Measurements from ENCODE around the gene CCNQ. TPM values are rescaled to one million over a fixed set of nuclear protein-coding genes. Genes with fewer than 3 reads are reported as not detected.

The CCNQ gene
- total RNA-seq, 2 donors from 2014 or later: 16.3 to 24.0 TPM

DNA sequence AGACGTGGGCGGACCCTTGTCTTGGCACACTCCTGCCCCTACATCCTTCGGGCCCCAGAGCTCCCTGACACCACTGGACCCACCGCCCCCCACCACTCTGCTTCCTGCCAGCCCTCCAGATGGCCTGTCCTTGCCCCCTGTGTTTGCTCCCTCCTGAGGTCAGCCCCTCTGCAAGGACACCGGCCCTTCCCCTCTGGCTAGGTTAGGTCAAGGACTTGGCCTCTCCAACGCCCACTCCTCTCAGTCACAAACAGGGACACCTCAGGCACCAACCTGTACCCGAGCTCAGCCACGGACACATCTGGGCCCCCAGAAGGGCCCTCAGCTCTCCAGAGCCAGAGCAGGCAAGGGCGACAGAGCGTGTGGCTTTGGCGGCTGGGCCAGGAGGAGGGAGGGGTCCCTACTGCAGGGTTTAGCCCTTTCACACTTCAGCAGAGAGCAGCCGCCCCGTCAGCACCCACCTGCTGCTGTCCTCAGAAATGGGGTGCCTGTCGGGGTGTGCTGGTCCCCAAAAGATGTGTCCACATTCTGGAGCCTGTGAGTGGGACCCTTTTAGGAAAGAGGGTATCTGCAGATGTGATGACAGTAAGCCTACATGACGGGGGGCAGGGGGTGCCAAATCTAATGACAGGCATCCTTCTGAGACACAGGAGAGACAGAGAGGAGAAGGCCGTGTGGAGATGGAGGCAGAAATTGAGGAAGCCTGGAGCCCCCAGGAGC lies 24.5 kb upstream of the CCNQ start:
- Histone ChIP-seq H3K4me3 (no peak overlapping the region), H3K27me3 (peaks cover 4% of the 10 kb centered on the region), H3K9me3 (no peaks in the 10 kb centered on the region), H3K9ac (ENCODE audit: low read depth in 2 of 2, low read length in 2 of 2) (no peak overlapping the region), H3K36me3 (no peaks in the 10 kb centered on the region), H3K4me1 (no peaks in the 10 kb centered on the region), H3K27ac (no peak overlapping the region)
- intact Hi-C loops (cut with DNase I): no loop called here
- no peak for TF ChIP-seq CTCF (IDR thresholded peaks at IDR 0.05)
- no peak for DNase-seq

- no peaks in the 10 kb centered on the region for H3K9me3 ChIP-seq
- DNase-seq: no peak
- H3K4me3 ChIP-seq: no peak overlapping the region
Observed at GRCh38 chrX:153622661-153623309, 23.8 kb upstream of the CCNQ start.

DNA sequence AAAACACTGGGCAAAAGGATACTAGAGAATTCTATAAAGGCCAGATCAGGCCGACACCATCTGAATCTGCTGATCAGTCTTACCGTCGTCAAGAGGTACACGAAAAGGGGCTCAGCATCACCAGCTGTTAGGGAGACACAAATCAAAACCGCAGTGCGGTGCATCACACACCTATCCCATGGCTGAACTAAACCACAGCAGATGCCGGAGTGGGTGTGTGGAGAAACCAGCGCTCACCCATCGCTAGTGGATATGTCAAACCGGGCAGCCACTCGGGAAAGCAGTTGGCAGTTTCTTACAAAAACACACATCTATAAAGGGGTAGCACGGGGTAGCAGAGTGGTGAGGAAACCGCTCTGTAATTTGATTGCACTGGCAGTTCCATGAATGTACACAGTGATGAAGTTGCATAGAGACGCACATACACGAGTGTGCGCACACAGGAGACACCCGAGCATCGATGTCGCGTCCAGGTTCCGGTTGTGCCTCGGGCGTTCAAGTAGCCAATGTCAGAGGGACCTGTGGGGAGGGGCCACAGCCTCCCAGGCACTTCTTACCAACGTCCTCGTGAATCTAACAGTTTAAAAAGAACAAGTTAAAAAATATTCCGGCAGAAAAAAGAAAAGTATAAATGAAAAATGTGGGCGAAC lies 23.1 kb upstream of the CCNQ start:
- Histone ChIP-seq H3K27ac (no peak overlapping the region), H3K4me1 (no peaks in the 10 kb centered on the region), H3K9ac (ENCODE audit: low read depth in 2 of 2, low read length in 2 of 2) (no peak overlapping the region), H3K36me3 (no peaks in the 10 kb centered on the region), H3K4me3 (no peak overlapping the region), H3K27me3 (peaks cover 4% of the 10 kb centered on the region), H3K9me3 (no peaks in the 10 kb centered on the region)
- no peak for TF ChIP-seq CTCF (IDR thresholded peaks at IDR 0.05)
- intact Hi-C loops (cut with DNase I): no loop called here
- no peak for DNase-seq

More at GRCh38 chrX:153622661-153623309, 23.8 kb upstream of the CCNQ start:
- intact Hi-C loops (cut with DNase I): no loop called here
- Histone ChIP-seq H3K27me3 (peaks cover 4% of the 10 kb centered on the region), H3K9ac (ENCODE audit: low read depth in 2 of 2, low read length in 2 of 2) (no peak overlapping the region), H3K27ac (no peak overlapping the region), H3K4me1 (no peaks in the 10 kb centered on the region), H3K36me3 (no peaks in the 10 kb centered on the region)
- TF ChIP-seq CTCF (IDR thresholded peaks at IDR 0.05): no peak

GRCh38 chrX:153620576-153620975 lies 21.6 kb upstream of the CCNQ start:
- Histone ChIP-seq H3K4me1 (no peaks in the 10 kb centered on the region), H3K4me3 (no peak overlapping the region), H3K9me3 (no peaks in the 10 kb centered on the region), H3K36me3 (no peaks in the 10 kb centered on the region), H3K27me3 (no peaks in the 10 kb centered on the region), H3K9ac (ENCODE audit: low read depth in 2 of 2, low read length in 2 of 2) (no peak overlapping the region), H3K27ac (no peak overlapping the region)
- intact Hi-C loops (cut with DNase I): no loop called here
- no peak for TF ChIP-seq CTCF (IDR thresholded peaks at IDR 0.05)
- DNase-seq: no peak

GRCh38 chrX:153614818-153615217 lies 15.9 kb upstream of the CCNQ start:
- no peak overlapping the region for H3K9ac ChIP-seq (ENCODE audit: low read depth in 2 of 2, low read length in 2 of 2)
- no peaks in the 10 kb centered on the region for H3K27me3 ChIP-seq
- no peak for DNase-seq
- intact Hi-C loops (cut with DNase I): no loop called here
- no peaks in the 10 kb centered on the region for H3K4me1 ChIP-seq
- H3K27ac ChIP-seq: no peak overlapping the region
- H3K36me3 ChIP-seq: no peaks in the 10 kb centered on the region
- TF ChIP-seq CTCF (IDR thresholded peaks at IDR 0.05): no peak
- no peak overlapping the region for H3K4me3 ChIP-seq
- H3K9me3 ChIP-seq: no peaks in the 10 kb centered on the region

All from colonic mucosa (tissue), 4 donors.